HG02970 (cell line): ENCODE measurements around the gene ITPA.
A peak's percentile ranks its signal among the peaks of the same experiment; 100 is the strongest.
"Not testable (repeated sequence)": the region's sequence is repeated elsewhere in the genome, so short reads cannot be mapped to it uniquely, and the experiment has no call there.

Source experiments
- ATAC-seq: cut with Tn5 transposase; IDR thresholded peaks from one replicate; pipeline ENCODE4 v1.9.1; 2021; ENCODE audit warnings: mild to moderate bottlenecking, moderate library complexity, moderate number of reproducible peaks; ENCODE audit not compliant: unreplicated experiment, low FRiP score

Gene ITPA

DNA sequence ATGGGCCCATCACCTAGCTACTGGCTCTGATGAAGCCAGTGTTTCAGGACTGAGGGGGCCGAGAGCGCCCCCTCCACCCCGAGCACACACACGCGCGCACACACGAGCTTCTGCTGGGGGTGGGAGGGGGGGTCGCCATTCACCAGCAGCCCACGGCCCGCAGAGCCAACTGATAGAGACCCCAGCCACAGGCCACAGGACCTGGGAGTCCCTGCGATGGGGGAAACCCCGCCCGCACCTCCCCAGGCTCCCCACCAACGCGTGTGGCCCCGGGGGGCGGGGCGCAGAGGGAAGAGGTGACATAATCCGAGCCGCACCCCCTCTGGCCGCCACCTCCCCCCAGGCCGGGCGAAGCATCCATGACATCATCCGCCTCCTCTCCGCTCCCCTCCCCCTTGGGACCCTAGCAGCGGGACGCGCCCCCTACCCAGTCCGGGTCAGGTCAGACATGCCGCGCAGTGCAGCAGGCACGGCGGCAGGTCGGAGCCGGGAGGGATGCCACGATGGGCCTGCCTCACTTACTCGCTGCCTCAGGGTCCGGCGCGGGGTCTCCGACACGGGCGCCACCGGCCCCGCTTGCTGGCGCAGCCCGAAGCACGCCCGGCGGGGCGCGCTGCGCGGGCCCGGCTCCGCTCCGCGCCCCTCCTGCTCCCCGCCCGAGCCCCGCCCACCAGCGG is 36.2 kb upstream of the ITPA start, which contains the start of gene LZTS3:
Gene LZTS3 (minus strand): TSS at position 617 of the 677 bp plus-strand sequence. CDS start 6,386 bp downstream, outside the sequence.
- peak; percentile 79 for ATAC-seq

DNA sequence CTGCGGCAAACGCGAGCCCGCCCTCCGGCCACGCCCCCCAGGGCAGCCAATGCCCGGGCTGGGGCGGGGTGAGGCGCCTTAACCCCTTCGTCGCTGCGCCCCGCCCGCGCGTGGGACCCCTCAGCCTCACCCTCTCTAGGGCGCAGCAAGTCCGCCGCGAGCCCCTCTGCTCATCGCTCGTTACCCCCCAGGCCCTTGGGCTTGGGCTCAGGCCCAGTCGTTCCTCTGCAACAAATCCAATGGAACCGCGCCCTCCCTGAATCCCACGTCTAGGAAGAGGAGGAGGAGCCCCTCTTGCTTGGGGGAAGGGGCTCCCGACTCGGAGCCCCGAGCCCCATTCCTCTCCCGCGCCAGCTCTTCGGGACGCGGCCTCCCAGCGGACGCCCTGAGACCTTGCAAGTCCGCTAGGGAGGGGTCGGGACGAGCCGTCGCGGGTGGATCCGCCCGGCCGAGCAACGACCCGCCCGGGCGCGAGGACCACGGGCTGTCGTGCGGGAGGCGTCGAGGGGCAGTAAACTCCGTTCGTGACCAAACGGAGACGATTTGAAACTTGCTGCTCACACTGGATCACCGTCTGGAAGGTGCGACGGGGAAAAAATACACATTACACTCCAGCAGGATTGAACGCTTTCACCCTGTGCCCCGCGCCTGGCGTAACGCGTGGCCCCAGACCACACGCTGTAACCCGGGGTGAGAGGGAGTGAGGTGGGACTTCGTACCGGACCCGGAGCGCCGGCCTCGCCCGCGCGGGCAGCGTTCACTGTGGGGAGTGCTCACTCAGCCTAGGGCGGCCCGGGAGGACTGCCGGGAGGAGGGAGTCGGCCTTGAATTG is 35.5 kb upstream of the ITPA start:
- peak; percentile 9 for ATAC-seq

- ATAC-seq: no peak
Observed at GRCh38 chr20:3174442-3175261, 34.6 kb upstream of the ITPA start.

- ATAC-seq: no peak
Observed at GRCh38 chr20:3175270-3175669, 34.0 kb upstream of the ITPA start.

GRCh38 chr20:3177746-3178485 is 31.4 kb upstream of the ITPA start:
- ATAC-seq: no peak

DNA sequence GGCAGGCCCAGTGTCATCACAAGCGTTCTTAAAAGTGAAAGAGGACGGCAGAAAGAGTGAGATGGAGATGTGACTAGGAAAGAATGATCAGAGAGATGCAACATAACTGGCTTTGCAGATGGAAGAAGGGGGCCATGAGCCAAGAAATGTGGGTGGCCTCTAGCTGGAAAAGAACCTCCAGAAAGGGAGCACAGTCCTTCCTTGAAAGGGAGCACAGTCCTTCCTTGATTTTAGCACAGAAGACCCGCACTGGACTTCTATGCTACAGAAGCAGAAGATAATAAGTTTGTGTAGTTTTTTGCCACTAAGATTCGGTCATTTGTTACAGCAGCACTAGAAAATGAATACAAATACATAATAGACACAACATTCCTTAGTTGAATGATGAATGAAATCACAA is 29.0 kb upstream of the ITPA start:
- ATAC-seq: no peak

- ATAC-seq: no peak
Observed at GRCh38 chr20:3181270-3181669, 28.0 kb upstream of the ITPA start.

GRCh38 chr20:3182429-3182828 is 26.9 kb upstream of the ITPA start:
- ATAC-seq: not testable (repeated sequence)

- no peak for ATAC-seq
Observed at GRCh38 chr20:3183896-3184612, 25.2 kb upstream of the ITPA start.

- ATAC-seq: not testable (repeated sequence)
Observed at GRCh38 chr20:3187861-3188260, 21.4 kb upstream of the ITPA start.

- no peak for ATAC-seq
Observed at GRCh38 chr20:3188823-3189413, 20.4 kb upstream of the ITPA start.

GRCh38 chr20:3189561-3190131 is 19.7 kb upstream of the ITPA start:
- ATAC-seq: no peak

DNA sequence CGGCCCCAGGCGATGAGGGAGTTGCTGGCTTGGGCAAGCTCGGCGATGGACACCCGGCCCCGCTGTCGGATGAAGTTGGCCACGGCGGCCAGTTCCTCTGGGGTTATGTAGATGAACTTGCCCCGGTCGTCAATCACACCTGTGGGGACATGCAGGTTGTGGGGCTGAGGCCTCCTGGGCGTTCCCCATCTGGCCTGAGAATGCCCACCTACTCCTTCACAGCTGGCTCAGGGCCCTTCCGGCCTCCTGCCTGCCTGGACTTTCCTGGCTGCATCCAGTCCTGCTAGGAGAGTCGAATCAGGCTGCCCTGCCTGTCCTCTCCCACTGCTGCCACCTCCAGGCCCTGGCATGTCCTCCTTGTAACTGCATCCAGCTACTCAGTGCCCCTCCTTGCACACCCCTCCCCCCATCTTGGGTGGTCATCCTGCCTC is 18.6 kb upstream of the ITPA start:
- ATAC-seq: no peak

DNA sequence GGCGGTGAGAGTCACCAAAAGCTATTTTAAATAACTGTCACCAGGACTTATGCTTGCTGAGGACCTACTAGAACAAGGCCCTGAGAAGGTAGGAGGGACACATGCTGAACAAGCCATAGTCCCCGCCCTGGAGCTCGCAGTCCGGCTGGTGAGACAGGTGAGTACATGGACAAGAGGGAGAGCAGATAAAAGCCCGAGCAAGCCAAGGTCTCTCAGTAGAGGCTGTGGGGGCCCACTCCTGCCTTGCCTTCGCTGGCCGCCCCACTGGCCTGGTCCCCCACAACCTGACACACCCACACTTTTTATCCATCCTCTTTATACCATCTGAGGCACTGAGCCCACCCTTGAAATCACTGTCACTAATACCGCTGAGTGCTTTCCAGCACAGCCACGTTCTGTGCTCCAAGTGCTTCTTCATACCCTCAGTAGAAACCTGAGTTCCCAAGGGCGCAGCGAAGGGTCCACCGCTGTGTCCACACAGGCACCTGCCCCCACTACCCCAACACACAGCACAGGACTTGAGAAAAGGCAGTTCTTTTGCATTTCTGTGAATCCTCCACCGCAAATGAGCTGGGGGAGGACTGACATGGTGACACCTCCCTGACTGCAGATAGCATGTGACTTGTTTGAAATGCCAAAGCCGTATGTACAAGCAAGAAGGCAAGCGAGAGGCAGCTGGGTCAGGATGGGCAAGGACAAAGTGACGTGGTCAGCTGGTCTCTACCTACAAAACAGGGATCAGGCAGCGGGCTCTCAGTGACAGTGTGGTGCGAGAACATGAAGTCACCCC is 16.9 kb upstream of the ITPA start:
- ATAC-seq: no peak

GRCh38 chr20:3193806-3194616 is 15.3 kb upstream of the ITPA start:
- no peak for ATAC-seq

- ATAC-seq: no peak
Observed at GRCh38 chr20:3194617-3195280, 14.5 kb upstream of the ITPA start.
